ENCODE data around the gene PRKAG3.

The PRKAG3 gene

GRCh38 chr2:218834685-218835084, 3.1 kb upstream of the PRKAG3 start:
- Histone ChIP-seq H3K27ac (ENCODE audit: poor library complexity, severe bottlenecking) (no peak overlapping the region), H3K27me3 (ENCODE audit: insufficient read depth, poor library complexity, severe bottlenecking) (no peaks in the 10 kb centered on the region), H3K4me1 (ENCODE audit: insufficient read depth, poor library complexity, severe bottlenecking) (peaks cover 8% of the 10 kb centered on the region), H3K9me3 (ENCODE audit: severe bottlenecking) (no peaks in the 10 kb centered on the region), H3K36me3 (ENCODE audit: low read depth) (no peaks in the 10 kb centered on the region), H3K4me3 (ENCODE audit: severe bottlenecking) (no peak overlapping the region)
- TF ChIP-seq CTCF (IDR thresholded peaks at IDR 0.05; ENCODE audit: poor library complexity, severe bottlenecking): no peak
- DNase-seq (ENCODE audit: low spot score) (no peak), ATAC-seq (ENCODE audit: low read depth) (no peak; the same call in 2 of the 3 replicates)

- no peaks in the 10 kb centered on the region for H3K27me3 ChIP-seq (ENCODE audit: insufficient read depth, poor library complexity, severe bottlenecking)
- peaks cover 8% of the 10 kb centered on the region for H3K4me1 ChIP-seq (ENCODE audit: insufficient read depth, poor library complexity, severe bottlenecking)
- no peak overlapping the region for H3K27ac ChIP-seq (ENCODE audit: poor library complexity, severe bottlenecking)
- H3K9me3 ChIP-seq (ENCODE audit: severe bottlenecking): no peaks in the 10 kb centered on the region
- TF ChIP-seq CTCF (IDR thresholded peaks at IDR 0.05; ENCODE audit: poor library complexity, severe bottlenecking): no peak
- ATAC-seq (ENCODE audit: low read depth): no peak
- H3K36me3 ChIP-seq (ENCODE audit: low read depth): no peaks in the 10 kb centered on the region
- no peak overlapping the region for H3K4me3 ChIP-seq (ENCODE audit: severe bottlenecking)
- DNase-seq (ENCODE audit: low spot score): no peak
These were observed 1.5 kb upstream of the PRKAG3 start for GRCh38 chr2:218833023-218833609.

GRCh38 chr2:218832520-218832919, 917 bp upstream of the PRKAG3 start:
- H3K4me1 ChIP-seq (ENCODE audit: insufficient read depth, poor library complexity, severe bottlenecking): peaks cover 8% of the 10 kb centered on the region
- no peaks in the 10 kb centered on the region for H3K36me3 ChIP-seq (ENCODE audit: low read depth)
- ATAC-seq (ENCODE audit: low read depth) (peak; percentile 90), DNase-seq (ENCODE audit: low spot score) (no peak)
- H3K4me3 ChIP-seq (ENCODE audit: severe bottlenecking): no peak overlapping the region
- H3K9me3 ChIP-seq (ENCODE audit: severe bottlenecking): no peaks in the 10 kb centered on the region
- TF ChIP-seq CTCF (IDR thresholded peaks at IDR 0.05; ENCODE audit: poor library complexity, severe bottlenecking): no peak
- no peaks in the 10 kb centered on the region for H3K27me3 ChIP-seq (ENCODE audit: insufficient read depth, poor library complexity, severe bottlenecking)
- no peak overlapping the region for H3K27ac ChIP-seq (ENCODE audit: poor library complexity, severe bottlenecking)

GRCh38 chr2:218832081-218832480, 478 bp upstream of the PRKAG3 start:
- Histone ChIP-seq H3K27ac (ENCODE audit: poor library complexity, severe bottlenecking) (no peak overlapping the region), H3K27me3 (ENCODE audit: insufficient read depth, poor library complexity, severe bottlenecking) (no peaks in the 10 kb centered on the region), H3K4me1 (ENCODE audit: insufficient read depth, poor library complexity, severe bottlenecking) (peaks cover 8% of the 10 kb centered on the region), H3K36me3 (ENCODE audit: low read depth) (no peaks in the 10 kb centered on the region), H3K4me3 (ENCODE audit: severe bottlenecking) (no peak overlapping the region), H3K9me3 (ENCODE audit: severe bottlenecking) (no peaks in the 10 kb centered on the region)
- no peak for TF ChIP-seq CTCF (IDR thresholded peaks at IDR 0.05; ENCODE audit: poor library complexity, severe bottlenecking)
- DNase-seq (ENCODE audit: low spot score): no peak
- ATAC-seq (ENCODE audit: low read depth): no peak; the same call in 2 of the 3 replicates

GRCh38 chr2:218830526-218831306, 887 bp downstream of the PRKAG3 start:
- no peak for TF ChIP-seq CTCF (IDR thresholded peaks at IDR 0.05; ENCODE audit: poor library complexity, severe bottlenecking)
- no peaks in the 10 kb centered on the region for H3K36me3 ChIP-seq (ENCODE audit: low read depth)
- H3K27ac ChIP-seq (ENCODE audit: poor library complexity, severe bottlenecking): no peak overlapping the region
- H3K27me3 ChIP-seq (ENCODE audit: insufficient read depth, poor library complexity, severe bottlenecking): no peaks in the 10 kb centered on the region
- peaks cover 8% of the 10 kb centered on the region for H3K4me1 ChIP-seq (ENCODE audit: insufficient read depth, poor library complexity, severe bottlenecking)
- no peak overlapping the region for H3K4me3 ChIP-seq (ENCODE audit: severe bottlenecking)
- no peaks in the 10 kb centered on the region for H3K9me3 ChIP-seq (ENCODE audit: severe bottlenecking)
- ATAC-seq (ENCODE audit: low read depth): no peak
- no peak for DNase-seq (ENCODE audit: low spot score)

Data from RWPE2 (cell line).